ENCODE data around the gene PRKAA2.

PRKAA2 gene

GRCh38 chr1:56713112-56713511 is 68.0 kb downstream of the PRKAA2 start:
- no peak for DNase-seq (ENCODE audit: low spot score)

- DNase-seq (ENCODE audit: low spot score) = peak; percentile 51
Observed at GRCh38 chr1:56715156-56715555, 70.0 kb downstream of the PRKAA2 start.

- DNase-seq (ENCODE audit: low spot score) = no peak
Observed at GRCh38 chr1:56719171-56719570, 74.1 kb downstream of the PRKAA2 start.

- no peak for DNase-seq (ENCODE audit: low spot score)
Observed at GRCh38 chr1:56726706-56727105, 81.6 kb downstream of the PRKAA2 start.

- DNase-seq (ENCODE audit: low spot score) = no peak
Observed at GRCh38 chr1:56728964-56729363, 83.8 kb downstream of the PRKAA2 start.

- DNase-seq (ENCODE audit: low spot score) = no peak
Observed at GRCh38 chr1:56745231-56745630, 100.1 kb downstream of the PRKAA2 start.

GRCh38 chr1:56754708-56755479 is 109.8 kb downstream of the PRKAA2 start:
- peak; percentile 41 for DNase-seq (ENCODE audit: low spot score)

GRCh38 chr1:56755911-56756310 is 110.8 kb downstream of the PRKAA2 start:
- DNase-seq (ENCODE audit: low spot score) = peak; percentile 74

- peak; percentile 64 for DNase-seq (ENCODE audit: low spot score)
Observed at GRCh38 chr1:56758135-56758534, 113.0 kb downstream of the PRKAA2 start.

GRCh38 chr1:56758794-56759193 is 113.7 kb downstream of the PRKAA2 start:
- peak; percentile 47 for DNase-seq (ENCODE audit: low spot score)

Measured in kidney tubule cell (primary cell).